Measurements from ENCODE around the gene DNM2.

The DNM2 gene

DNA sequence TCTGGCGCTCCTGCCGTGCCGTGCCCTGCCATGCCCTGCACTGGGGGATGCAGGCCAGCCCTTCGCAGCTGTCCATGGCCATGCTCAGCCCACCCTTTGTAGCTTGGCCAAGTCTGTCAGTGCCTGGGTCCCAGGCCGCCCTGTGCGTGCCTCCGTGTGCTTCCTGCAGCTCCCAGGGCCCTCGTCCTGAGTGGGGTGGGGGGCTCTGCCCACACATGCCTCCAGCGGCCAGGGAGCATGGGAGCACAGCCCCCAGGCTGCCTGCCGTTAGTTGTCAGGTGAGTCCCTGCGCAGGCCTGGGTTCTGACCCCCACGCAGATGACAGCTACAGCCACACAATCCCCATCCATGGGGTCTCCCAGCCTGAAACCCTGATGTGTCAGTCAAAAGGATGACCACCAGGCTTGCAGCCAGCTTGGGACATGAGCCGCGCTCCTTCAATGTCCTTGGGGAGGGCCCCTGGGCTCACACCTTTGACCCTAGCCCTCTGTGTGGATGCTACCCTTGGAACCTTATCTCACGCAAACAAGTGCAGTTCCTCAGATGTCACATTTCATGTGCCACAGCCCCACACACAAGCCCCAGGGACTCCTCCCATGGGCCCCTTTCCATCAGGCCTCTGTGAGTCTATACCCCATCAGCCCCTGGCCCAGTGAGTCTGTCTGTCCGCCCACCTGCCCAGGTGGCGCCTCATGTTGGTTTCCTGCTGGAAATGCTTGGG, 93.7 kb downstream of the DNM2 start:
- no peaks in the 10 kb centered on the region for H3K79me2 ChIP-seq (ENCODE audit: low read length)
- no peaks in the 10 kb centered on the region for H3F3A ChIP-seq (ENCODE audit: insufficient read depth, low read length)
- H3K4me2 ChIP-seq (ENCODE audit: low read depth, low read length): no peak overlapping the region
- H3K4me3 ChIP-seq (ENCODE audit: low read length): no peak overlapping the region
- TF ChIP-seq, protein P1, sequence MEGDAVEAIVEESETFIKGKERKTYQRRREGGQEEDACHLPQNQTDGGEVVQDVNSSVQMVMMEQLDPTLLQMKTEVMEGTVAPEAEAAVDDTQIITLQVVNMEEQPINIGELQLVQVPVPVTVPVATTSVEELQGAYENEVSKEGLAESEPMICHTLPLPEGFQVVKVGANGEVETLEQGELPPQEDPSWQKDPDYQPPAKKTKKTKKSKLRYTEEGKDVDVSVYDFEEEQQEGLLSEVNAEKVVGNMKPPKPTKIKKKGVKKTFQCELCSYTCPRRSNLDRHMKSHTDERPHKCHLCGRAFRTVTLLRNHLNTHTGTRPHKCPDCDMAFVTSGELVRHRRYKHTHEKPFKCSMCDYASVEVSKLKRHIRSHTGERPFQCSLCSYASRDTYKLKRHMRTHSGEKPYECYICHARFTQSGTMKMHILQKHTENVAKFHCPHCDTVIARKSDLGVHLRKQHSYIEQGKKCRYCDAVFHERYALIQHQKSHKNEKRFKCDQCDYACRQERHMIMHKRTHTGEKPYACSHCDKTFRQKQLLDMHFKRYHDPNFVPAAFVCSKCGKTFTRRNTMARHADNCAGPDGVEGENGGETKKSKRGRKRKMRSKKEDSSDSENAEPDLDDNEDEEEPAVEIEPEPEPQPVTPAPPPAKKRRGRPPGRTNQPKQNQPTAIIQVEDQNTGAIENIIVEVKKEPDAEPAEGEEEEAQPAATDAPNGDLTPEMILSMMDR (IDR thresholded peaks at IDR 0.05; ENCODE audit: low read length): no peak
- no peak for TF ChIP-seq EZH2 (optimal IDR thresholded peaks at IDR 0.05; ENCODE audit: low read depth, low read length)
- no peak for TF ChIP-seq EZH2phosphoT487 (IDR thresholded peaks at IDR 0.05; ENCODE audit: low read length)
- H3K27ac ChIP-seq (ENCODE audit: low read length): no peak overlapping the region
- H2AFZ ChIP-seq (ENCODE audit: low read length): no peak overlapping the region
- DNase-seq: no peak
- H3K36me3 ChIP-seq (replicated peaks; ENCODE audit: insufficient read depth, low read length): no peaks in the 10 kb centered on the region
- H3K9ac ChIP-seq (ENCODE audit: low read length): no peak overlapping the region
- H4K20me1 ChIP-seq (ENCODE audit: insufficient read depth, low read length): no peaks in the 10 kb centered on the region
- H3K9me3 ChIP-seq (replicated peaks; ENCODE audit: insufficient read depth, low read length): no peaks in the 10 kb centered on the region
- no peaks in the 10 kb centered on the region for H3K9me2 ChIP-seq (replicated peaks; ENCODE audit: insufficient read depth, low read length)
- H3K4me1 ChIP-seq (ENCODE audit: low read length): no peaks in the 10 kb centered on the region
- no peaks in the 10 kb centered on the region for H3K27me3 ChIP-seq (replicated peaks; ENCODE audit: insufficient read depth, low read length)

DNA sequence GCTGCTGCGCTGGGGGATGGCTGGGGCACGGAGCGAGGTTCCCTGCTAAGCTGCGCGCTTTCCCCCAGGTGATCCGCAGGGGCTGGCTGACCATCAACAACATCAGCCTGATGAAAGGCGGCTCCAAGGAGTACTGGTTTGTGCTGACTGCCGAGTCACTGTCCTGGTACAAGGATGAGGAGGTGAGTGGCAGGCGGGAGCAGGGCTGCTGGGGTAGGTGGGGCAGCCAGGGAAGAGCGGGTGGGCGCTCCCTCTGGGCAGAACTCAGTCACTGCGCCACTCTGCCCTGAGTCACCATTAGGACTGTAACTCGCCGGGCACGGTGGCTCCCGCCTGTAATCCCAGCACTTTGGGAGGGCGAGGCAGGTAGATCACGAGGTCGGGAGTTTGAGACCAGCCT, 94.3 kb downstream of the DNM2 start:
- Histone ChIP-seq H3K9me3 (replicated peaks; ENCODE audit: insufficient read depth, low read length) (no peaks in the 10 kb centered on the region), H2AFZ (ENCODE audit: low read length) (no peak overlapping the region), H3K4me2 (ENCODE audit: low read depth, low read length) (no peak overlapping the region), H3K27ac (ENCODE audit: low read length) (no peak overlapping the region), H3K4me3 (ENCODE audit: low read length) (no peak overlapping the region), H3K36me3 (replicated peaks; ENCODE audit: insufficient read depth, low read length) (no peaks in the 10 kb centered on the region), H3K9me2 (replicated peaks; ENCODE audit: insufficient read depth, low read length) (no peaks in the 10 kb centered on the region), H3K4me1 (ENCODE audit: low read length) (no peaks in the 10 kb centered on the region), H3K27me3 (replicated peaks; ENCODE audit: insufficient read depth, low read length) (no peaks in the 10 kb centered on the region), H4K20me1 (ENCODE audit: insufficient read depth, low read length) (no peaks in the 10 kb centered on the region), H3K79me2 (ENCODE audit: low read length) (no peaks in the 10 kb centered on the region), H3K9ac (ENCODE audit: low read length) (no peak overlapping the region), H3F3A (ENCODE audit: insufficient read depth, low read length) (no peaks in the 10 kb centered on the region)
- TF ChIP-seq, protein P1 (IDR thresholded peaks at IDR 0.05; ENCODE audit: low read length): no peak
- no peak for TF ChIP-seq EZH2 (optimal IDR thresholded peaks at IDR 0.05; ENCODE audit: low read depth, low read length)
- TF ChIP-seq EZH2phosphoT487 (IDR thresholded peaks at IDR 0.05; ENCODE audit: low read length): no peak
- DNase-seq: no peak

DNA sequence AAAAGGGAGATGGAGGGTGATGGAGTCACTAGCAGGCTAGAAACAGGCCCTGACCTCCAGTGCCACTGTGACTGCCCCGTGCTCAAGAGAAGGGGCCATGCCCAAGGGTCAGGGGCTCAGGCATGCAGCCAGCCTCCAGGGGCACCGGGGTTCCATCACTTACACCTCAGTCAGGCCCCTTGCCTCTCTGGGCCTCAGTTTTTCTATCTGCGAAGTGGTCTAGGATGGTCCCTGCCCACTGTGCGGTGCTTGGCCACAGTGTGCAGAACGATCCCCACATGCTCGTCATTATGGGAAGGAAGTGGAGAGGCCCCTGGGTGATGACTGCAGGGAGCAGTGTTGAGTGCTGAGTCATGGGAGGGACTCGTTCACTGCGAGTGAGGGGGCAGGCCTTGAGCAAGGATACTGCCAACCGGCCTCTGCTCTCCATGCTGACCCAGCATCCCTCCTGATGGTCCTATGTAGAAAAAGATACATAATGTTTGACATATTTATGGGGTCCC, 95.1 kb downstream of the DNM2 start:
- TF ChIP-seq EZH2 (optimal IDR thresholded peaks at IDR 0.05; ENCODE audit: low read depth, low read length) (no peak), EZH2phosphoT487 (IDR thresholded peaks at IDR 0.05; ENCODE audit: low read length) (no peak)
- TF ChIP-seq, protein P1 (IDR thresholded peaks at IDR 0.05; ENCODE audit: low read length): no peak
- no peak overlapping the region for H3K4me2 ChIP-seq (ENCODE audit: low read depth, low read length)
- H3K27me3 ChIP-seq (replicated peaks; ENCODE audit: insufficient read depth, low read length): no peaks in the 10 kb centered on the region
- DNase-seq: no peak
- no peaks in the 10 kb centered on the region for H3K9me2 ChIP-seq (replicated peaks; ENCODE audit: insufficient read depth, low read length)
- no peaks in the 10 kb centered on the region for H4K20me1 ChIP-seq (ENCODE audit: insufficient read depth, low read length)
- H3K9ac ChIP-seq (ENCODE audit: low read length): no peak overlapping the region
- no peak overlapping the region for H2AFZ ChIP-seq (ENCODE audit: low read length)
- H3K4me1 ChIP-seq (ENCODE audit: low read length): no peaks in the 10 kb centered on the region
- no peaks in the 10 kb centered on the region for H3K9me3 ChIP-seq (replicated peaks; ENCODE audit: insufficient read depth, low read length)
- H3K79me2 ChIP-seq (ENCODE audit: low read length): no peaks in the 10 kb centered on the region
- no peaks in the 10 kb centered on the region for H3K36me3 ChIP-seq (replicated peaks; ENCODE audit: insufficient read depth, low read length)
- H3K27ac ChIP-seq (ENCODE audit: low read length): no peak overlapping the region
- no peaks in the 10 kb centered on the region for H3F3A ChIP-seq (ENCODE audit: insufficient read depth, low read length)
- H3K4me3 ChIP-seq (ENCODE audit: low read length): no peak overlapping the region
